ENCODE data around the gene ZNF394. TPM values are rescaled to one million over a fixed set of nuclear protein-coding genes. Genes with fewer than 3 reads are reported as not detected.
"Not testable (repeated sequence)": the region's sequence is repeated elsewhere in the genome, so short reads cannot be mapped to it uniquely, and the experiment has no call there.

Gene ZNF394
- total RNA-seq, 6 donors from 2014 or later, result 29.0 to 186 (median 34.8) TPM

- H3K27ac ChIP-seq, result peak overlapping the region; percentile 83 to 98 (median 92)
- no peaks in the 10 kb centered on the region for H3K9me3 ChIP-seq
- no peak for TF ChIP-seq POLR2A (IDR thresholded peaks at IDR 0.05)
- no peak for TF ChIP-seq POLR2AphosphoS5 (IDR thresholded peaks at IDR 0.05)
- no peak for TF ChIP-seq EP300 (IDR thresholded peaks at IDR 0.05)
- no peak for TF ChIP-seq CTCF (IDR thresholded peaks at IDR 0.05)
- ATAC-seq (ENCODE audit: low FRiP score in 2 of 2) (no peak), DNase-seq (no peak)
- H3K4me3 ChIP-seq, result peak overlapping the region in 3 of 4 donors; percentile 58 to 88 (median 66)
- WGBS, 2 donors, result 8 to 10% methylated on average over 10 to 19 of the region's 19 CpGs
- H3K27me3 ChIP-seq, result no peaks in the 10 kb centered on the region
- H3K36me3 ChIP-seq, result no peaks in the 10 kb centered on the region
- H3K4me1 ChIP-seq, result peaks cover 31 to 40% (median 32%) of the 10 kb centered on the region in 4 donors
These were observed 4.2 kb upstream of the ZNF394 start for GRCh38 chr7:99504281-99504602.

- H3K4me1 ChIP-seq, result peaks cover 28 to 45% (median 36%) of the 10 kb centered on the region in 4 donors
- not testable (repeated sequence) for ATAC-seq (ENCODE audit: low FRiP score in 2 of 2)
These were observed 1.2 kb upstream of the ZNF394 start for GRCh38 chr7:99501236-99501635.

GRCh38 chr7:99500637-99501009, 542 bp upstream of the ZNF394 start:
- Histone ChIP-seq H3K4me1 (peaks cover 22 to 39% (median 30%) of the 10 kb centered on the region in 4 donors), H3K27me3 (no peaks in the 10 kb centered on the region), H3K4me3 (peak overlapping the region; percentile 53 to 94 (median 84)), H3K36me3 (peaks cover 3 to 25% (median 15%) of the 10 kb centered on the region in 4 donors), H3K27ac (peak overlapping the region; percentile 92 to 99 (median 96)), H3K9me3 (no peaks in the 10 kb centered on the region)
- TF ChIP-seq POLR2A (IDR thresholded peaks at IDR 0.05) (no peak), POLR2AphosphoS5 (IDR thresholded peaks at IDR 0.05) (no peak), EP300 (IDR thresholded peaks at IDR 0.05) (no peak), CTCF (IDR thresholded peaks at IDR 0.05) (no peak)
- DNase-seq, result no peak
- WGBS, 2 donors, result 51 to 58% methylated on average over 16 of the region's 16 CpGs
- ATAC-seq (ENCODE audit: low FRiP score in 2 of 2), result no peak

More at GRCh38 chr7:99501236-99501635, 1.2 kb upstream of the ZNF394 start:
- H3K4me3 ChIP-seq, result peak overlapping the region in 1 of 4 donors; percentile 85
- H3K27me3 ChIP-seq, H3K9me3 ChIP-seq, DNase-seq: not testable (repeated sequence)
- 95 to 96% methylated on average over 12 of the region's 12 CpGs for WGBS, 2 donors
- H3K27ac ChIP-seq, result peak overlapping the region in 1 of 4 donors; percentile 99
- peaks cover 3 to 19% (median 10%) of the 10 kb centered on the region in 4 donors for H3K36me3 ChIP-seq

- no peak for DNase-seq
These were observed 735 bp downstream of the ZNF394 start for GRCh38 chr7:99499371-99499720.

GRCh38 chr7:99498546-99498944, 1.5 kb downstream of the ZNF394 start:
- Histone ChIP-seq H3K27ac (peak overlapping the region; percentile 92 to 99 (median 96)), H3K27me3 (no peaks in the 10 kb centered on the region), H3K4me1 (peaks cover 21 to 31% (median 25%) of the 10 kb centered on the region in 4 donors), H3K4me3 (peak overlapping the region; percentile 53 to 94 (median 84)), H3K36me3 (peaks cover 15 to 46% (median 33%) of the 10 kb centered on the region in 4 donors), H3K9me3 (peaks cover 11 to 15% (median 13%) of the 10 kb centered on the region in 4 donors)
- 68 to 73% methylated on average over 11 of the region's 11 CpGs for whole genome bisulfite sequencing, 2 donors
- no peak for DNase-seq
- TF ChIP-seq EP300 (IDR thresholded peaks at IDR 0.05) (no peak), CTCF (IDR thresholded peaks at IDR 0.05) (no peak)
- no peak for ATAC-seq (ENCODE audit: low FRiP score in 2 of 2)

More at GRCh38 chr7:99499371-99499720, 735 bp downstream of the ZNF394 start:
- peak overlapping the region; percentile 53 to 94 (median 84) for H3K4me3 ChIP-seq
- peak; percentile 49 to 52 for ATAC-seq (ENCODE audit: low FRiP score in 2 of 2)
- peak overlapping the region; percentile 92 to 99 (median 96) for H3K27ac ChIP-seq
- H3K27me3 ChIP-seq, result no peaks in the 10 kb centered on the region
- H3K9me3 ChIP-seq, result peaks cover 3 to 7% (median 5%) of the 10 kb centered on the region in 4 donors
- H3K36me3 ChIP-seq, result peaks cover 7 to 38% (median 25%) of the 10 kb centered on the region in 4 donors
- 1% methylated on average over 6 to 14 of the region's 14 CpGs for WGBS, 2 donors
- TF ChIP-seq CTCF (IDR thresholded peaks at IDR 0.05) (no peak), POLR2AphosphoS5 (IDR thresholded peaks at IDR 0.05) (no peak), POLR2A (IDR thresholded peaks at IDR 0.05) (no peak)
- H3K4me1 ChIP-seq, result peaks cover 21 to 36% (median 28%) of the 10 kb centered on the region in 4 donors

Measured in upper lobe of left lung (tissue), 6 donors.